Osteocyte (in vitro differentiated cells): ENCODE results near the gene NUP88. TPM values are rescaled to one million over a fixed set of nuclear protein-coding genes. Genes with fewer than 3 reads are reported as not detected.

ENCODE experiments used
- DNase-seq: peaks from one replicate; pipeline ENCODE4 v3.0.0; 2021; ENCODE audit warnings: mixed read lengths; ENCODE audit not compliant: unreplicated experiment; ENCODE audit errors: extremely low spot score
- H3K27ac Mint-ChIP-seq: one replicate; pipeline ENCODE4 v1.8.0; 2021; ENCODE audit warnings: mild to moderate bottlenecking, mixed read lengths; ENCODE audit not compliant: unreplicated experiment
- H3K27me3 Mint-ChIP-seq: one replicate; pipeline ENCODE4 v1.8.0; 2021; ENCODE audit warnings: mixed read lengths; ENCODE audit not compliant: unreplicated experiment
- H3K36me3 Mint-ChIP-seq: one replicate; pipeline ENCODE4 v1.8.0; 2021; ENCODE audit warnings: mixed read lengths; ENCODE audit not compliant: unreplicated experiment
- H3K4me1 Mint-ChIP-seq: one replicate; pipeline ENCODE4 v1.8.0; 2021; ENCODE audit warnings: mixed read lengths; ENCODE audit not compliant: unreplicated experiment
- H3K4me3 Mint-ChIP-seq: one replicate; pipeline ENCODE4 v1.8.0; 2021; ENCODE audit warnings: mild to moderate bottlenecking, moderate library complexity, mixed read lengths; ENCODE audit not compliant: unreplicated experiment
- H3K9me3 Mint-ChIP-seq: one replicate; pipeline ENCODE4 v1.8.0; 2021; ENCODE audit warnings: mixed read lengths; ENCODE audit not compliant: unreplicated experiment
- total RNA-seq: library from RNA; stranded (reverse); gene quantifications from 2 replicates; pipeline ENCODE4 v1.2.1, GENCODE V29; 2021
- TF ChIP-seq, protein P1 (sequence below): fragments of 200-600 bp; sonication (generic); IDR thresholded peaks from 2 replicates; pipeline ENCODE4 v1.5.0; 2021; ENCODE audit warnings: antibody characterized with exemption, mild to moderate bottlenecking, moderate library complexity

Gene NUP88
- total RNA-seq, 1 donor from 2014 or later: 45.7 TPM

DNA sequence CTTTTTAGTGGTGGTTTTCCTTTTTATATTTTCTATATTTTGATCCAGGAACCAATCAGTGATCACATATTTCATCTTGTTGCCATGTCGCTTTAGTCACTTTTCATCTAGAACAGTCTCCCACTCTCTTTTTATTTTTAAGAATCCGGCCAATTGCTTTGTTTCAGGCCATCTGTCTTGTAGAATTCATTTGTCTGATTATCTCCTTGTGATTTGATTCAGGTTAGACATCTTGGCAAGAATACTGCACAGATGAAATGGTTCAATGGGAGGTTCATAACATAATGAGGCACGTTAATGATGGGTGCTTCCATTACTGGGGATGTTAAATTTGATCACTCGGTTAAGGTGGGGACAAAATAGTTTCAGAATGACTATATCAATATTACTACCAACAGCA lies 49.1 kb downstream of the NUP88 start:
- Mint-ChIP-seq H3K4me3 (no peak overlapping the region), H3K27ac (no peak overlapping the region), H3K27me3 (no peaks in the 10 kb centered on the region)

GRCh38 chr17:5365831-5366230 lies 53.6 kb downstream of the NUP88 start:
- TF ChIP-seq, protein P1, sequence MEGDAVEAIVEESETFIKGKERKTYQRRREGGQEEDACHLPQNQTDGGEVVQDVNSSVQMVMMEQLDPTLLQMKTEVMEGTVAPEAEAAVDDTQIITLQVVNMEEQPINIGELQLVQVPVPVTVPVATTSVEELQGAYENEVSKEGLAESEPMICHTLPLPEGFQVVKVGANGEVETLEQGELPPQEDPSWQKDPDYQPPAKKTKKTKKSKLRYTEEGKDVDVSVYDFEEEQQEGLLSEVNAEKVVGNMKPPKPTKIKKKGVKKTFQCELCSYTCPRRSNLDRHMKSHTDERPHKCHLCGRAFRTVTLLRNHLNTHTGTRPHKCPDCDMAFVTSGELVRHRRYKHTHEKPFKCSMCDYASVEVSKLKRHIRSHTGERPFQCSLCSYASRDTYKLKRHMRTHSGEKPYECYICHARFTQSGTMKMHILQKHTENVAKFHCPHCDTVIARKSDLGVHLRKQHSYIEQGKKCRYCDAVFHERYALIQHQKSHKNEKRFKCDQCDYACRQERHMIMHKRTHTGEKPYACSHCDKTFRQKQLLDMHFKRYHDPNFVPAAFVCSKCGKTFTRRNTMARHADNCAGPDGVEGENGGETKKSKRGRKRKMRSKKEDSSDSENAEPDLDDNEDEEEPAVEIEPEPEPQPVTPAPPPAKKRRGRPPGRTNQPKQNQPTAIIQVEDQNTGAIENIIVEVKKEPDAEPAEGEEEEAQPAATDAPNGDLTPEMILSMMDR: no peak
- no peak overlapping the region for H3K27ac Mint-ChIP-seq
- H3K4me1 Mint-ChIP-seq: peaks cover 3% of the 10 kb centered on the region
- H3K36me3 Mint-ChIP-seq: peaks cover 45% of the 10 kb centered on the region
- H3K9me3 Mint-ChIP-seq: no peaks in the 10 kb centered on the region
- no peak for DNase-seq
- H3K27me3 Mint-ChIP-seq: no peaks in the 10 kb centered on the region
- H3K4me3 Mint-ChIP-seq: no peak overlapping the region

More for the DNA sequence above, 49.1 kb downstream of the NUP88 start:
- Mint-ChIP-seq H3K4me1 (peaks cover 3% of the 10 kb centered on the region), H3K36me3 (peaks cover 48% of the 10 kb centered on the region), H3K9me3 (no peaks in the 10 kb centered on the region)
- TF ChIP-seq, protein P1: no peak
- no peak for DNase-seq

GRCh38 chr17:5364696-5365095 lies 54.8 kb downstream of the NUP88 start:
- H3K4me1 Mint-ChIP-seq: peaks cover 3% of the 10 kb centered on the region
- no peak overlapping the region for H3K4me3 Mint-ChIP-seq
- TF ChIP-seq, protein P1: no peak
- H3K27me3 Mint-ChIP-seq: no peaks in the 10 kb centered on the region
- no peaks in the 10 kb centered on the region for H3K9me3 Mint-ChIP-seq
- peak overlapping the region; percentile 9 for H3K27ac Mint-ChIP-seq
- DNase-seq: no peak
- peaks cover 45% of the 10 kb centered on the region for H3K36me3 Mint-ChIP-seq

DNA sequence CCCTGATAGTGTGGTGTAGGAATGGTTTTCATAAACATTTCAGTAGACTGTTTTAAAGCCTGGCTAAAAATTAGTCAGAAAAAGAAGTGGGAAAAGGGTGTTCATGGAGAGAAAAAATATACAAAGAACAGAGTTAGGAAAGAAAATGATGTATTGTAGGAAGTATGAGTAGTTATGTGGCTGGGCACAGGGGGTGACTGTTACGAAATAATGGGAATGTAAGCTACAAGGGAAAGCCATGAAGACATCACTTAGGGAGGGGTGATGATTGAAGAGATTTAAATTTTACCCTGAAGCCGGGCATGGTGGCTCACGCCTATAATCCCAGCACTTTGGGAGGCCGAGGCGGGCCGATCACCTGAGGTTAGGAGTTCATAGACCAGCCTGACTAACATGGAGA lies 55.3 kb downstream of the NUP88 start:
- no peak overlapping the region for H3K27ac Mint-ChIP-seq

GRCh38 chr17:5362162-5362811 lies 57.2 kb downstream of the NUP88 start:
- Mint-ChIP-seq H3K4me1 (peaks cover 3% of the 10 kb centered on the region), H3K36me3 (peaks cover 35% of the 10 kb centered on the region), H3K9me3 (no peaks in the 10 kb centered on the region), H3K27me3 (no peaks in the 10 kb centered on the region), H3K4me3 (no peak overlapping the region), H3K27ac (no peak overlapping the region)
- DNase-seq: no peak
- TF ChIP-seq, protein P1: no peak

More for the DNA sequence above, 55.3 kb downstream of the NUP88 start:
- H3K4me3 Mint-ChIP-seq: no peak overlapping the region
- DNase-seq: no peak
- no peaks in the 10 kb centered on the region for H3K27me3 Mint-ChIP-seq
- H3K9me3 Mint-ChIP-seq: no peaks in the 10 kb centered on the region
- peaks cover 41% of the 10 kb centered on the region for H3K36me3 Mint-ChIP-seq
- H3K4me1 Mint-ChIP-seq: peaks cover 3% of the 10 kb centered on the region
- TF ChIP-seq, protein P1: no peak
